Activated CD4-positive, CD25-positive, alpha-beta regulatory T cell treated with anti-CD3 and anti-CD28 coated beads, Interleukin-2, amount 50 U/mL, for 16 hours (primary cell): Measurements from ENCODE around the gene TAX1BP3.

ENCODE experiments used
- DNase-seq: peaks from one replicate; pipeline ENCODE4 v3.0.0-alpha.2; 2020; ENCODE audit warnings: low read depth, low spot score

The TAX1BP3 gene

DNA sequence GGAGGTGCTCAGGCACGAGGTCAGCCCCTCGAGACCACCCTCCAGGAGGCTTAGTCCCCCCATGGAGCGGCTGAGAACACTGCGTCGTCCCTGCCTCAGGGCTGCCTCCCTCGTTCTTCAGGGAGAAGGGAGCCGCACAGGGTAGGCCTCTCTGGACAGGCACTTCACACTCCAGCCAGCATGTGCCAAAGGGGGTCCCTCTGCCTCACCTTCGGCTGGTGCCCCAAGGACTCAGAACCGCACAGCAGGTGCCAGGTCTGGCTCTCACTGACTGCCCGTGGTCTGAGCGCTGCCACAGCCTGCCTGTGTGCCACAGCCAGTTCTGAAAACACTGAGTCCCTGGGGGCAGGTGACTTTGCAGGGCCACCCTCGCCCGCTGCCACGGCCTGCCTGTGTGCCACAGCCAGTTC is 20.5 kb upstream of the TAX1BP3 start:
- no peak for DNase-seq

GRCh38 chr17:3688027-3688553 is 19.7 kb upstream of the TAX1BP3 start:
- no peak for DNase-seq

DNA sequence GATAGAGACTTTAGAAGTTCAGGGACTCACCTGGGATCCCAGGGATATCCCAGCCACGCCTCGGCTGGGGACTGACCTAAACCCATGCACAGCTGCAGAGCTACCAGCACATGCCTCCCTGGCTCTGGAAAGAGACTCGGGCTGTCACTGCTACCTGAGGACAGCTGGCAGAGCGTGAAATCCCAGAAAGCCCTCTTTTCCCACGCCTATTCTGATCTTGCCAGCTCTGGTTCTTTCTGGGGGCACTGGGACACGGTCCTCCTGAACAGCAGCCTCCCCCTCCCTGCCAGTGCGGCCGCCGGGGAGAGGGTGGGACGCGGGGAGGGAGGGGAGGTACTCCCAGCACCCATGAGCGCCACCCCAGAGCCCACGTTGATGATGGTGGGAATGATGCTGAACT is 16.8 kb upstream of the TAX1BP3 start:
- DNase-seq: no peak

DNA sequence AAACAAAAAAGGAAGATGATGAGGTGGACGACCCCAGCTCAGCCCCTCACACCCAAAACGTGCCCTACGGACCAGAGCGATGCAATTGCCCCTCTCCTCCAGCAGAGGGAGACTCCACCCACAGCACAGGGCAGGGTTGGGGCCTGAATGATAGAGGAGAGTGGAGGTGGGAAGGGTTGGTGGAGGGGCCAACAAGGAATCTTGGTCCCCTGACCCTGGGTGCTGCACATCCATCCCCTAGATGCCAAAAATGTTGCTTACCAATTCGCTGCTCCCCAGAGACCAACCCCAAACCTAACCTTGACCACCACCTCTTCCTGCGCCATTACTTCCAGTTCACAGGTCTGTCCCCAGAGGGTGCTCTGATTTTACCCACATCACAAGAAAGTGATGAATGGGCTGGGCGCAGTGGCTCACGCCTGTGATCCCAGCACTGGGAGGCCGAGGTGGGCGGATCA is 14.7 kb upstream of the TAX1BP3 start:
- DNase-seq: no peak

DNA sequence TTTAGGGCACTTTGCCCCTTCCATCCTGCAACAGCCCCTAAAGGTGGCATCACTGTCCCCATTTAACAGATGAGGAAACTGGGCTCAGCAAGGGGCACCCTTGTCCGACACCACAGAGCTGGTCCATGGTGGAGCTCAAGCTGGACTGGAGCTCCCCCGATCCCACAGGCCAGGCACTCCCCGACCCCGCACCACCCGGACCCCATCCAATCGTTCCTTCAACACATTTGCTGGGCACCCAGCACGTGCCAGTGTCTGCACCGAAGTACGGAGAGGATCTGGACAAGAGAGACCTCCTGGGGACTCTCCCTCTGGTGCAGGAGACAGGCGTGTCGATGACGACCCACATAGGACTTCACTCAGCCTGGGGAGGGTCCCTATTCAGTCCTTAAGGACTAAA is 13.7 kb upstream of the TAX1BP3 start:
- no peak for DNase-seq

DNA sequence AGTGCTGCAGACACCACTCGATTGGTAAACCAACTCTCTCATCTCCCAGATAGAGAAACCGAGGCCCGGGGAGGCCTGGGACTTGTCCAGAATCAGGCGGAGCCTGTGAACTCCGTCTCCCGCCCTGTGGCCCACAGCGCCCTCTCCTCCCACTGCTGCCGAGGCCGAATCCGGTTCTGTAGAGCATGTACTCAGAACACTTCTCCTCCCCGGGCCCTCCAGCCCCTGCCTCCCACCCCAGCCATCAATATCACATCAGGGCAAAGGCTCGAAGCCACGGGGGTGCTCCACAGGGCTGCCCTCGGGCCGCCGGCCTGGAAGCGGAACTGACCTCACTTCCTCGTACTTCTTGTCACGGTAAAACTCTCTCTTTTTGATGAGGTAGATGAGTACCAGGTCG is 13.2 kb upstream of the TAX1BP3 start:
- no peak for DNase-seq

DNA sequence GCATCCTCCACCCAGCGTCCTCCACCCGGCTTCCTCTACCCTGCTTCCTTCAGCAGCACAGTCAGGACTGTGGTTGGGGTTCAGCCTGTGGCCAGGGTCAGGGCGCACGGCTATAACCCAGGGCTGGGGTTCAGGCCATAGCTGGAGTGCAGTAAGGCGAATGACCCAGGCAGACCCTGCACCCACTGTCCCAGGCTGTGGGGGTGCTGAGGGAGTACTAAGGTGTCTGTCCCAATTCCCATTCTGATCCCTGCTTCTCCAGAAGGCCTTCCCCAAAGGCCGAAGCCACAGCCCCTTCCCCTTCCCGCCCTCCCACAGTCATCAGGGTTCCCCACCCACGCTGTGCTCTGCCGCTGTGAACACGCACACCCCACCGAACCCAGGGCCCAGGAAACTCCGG is 12.7 kb upstream of the TAX1BP3 start:
- DNase-seq: no peak

GRCh38 chr17:3679531-3680126 is 11.3 kb upstream of the TAX1BP3 start:
- no peak for DNase-seq

- DNase-seq: no peak
These were observed 10.6 kb upstream of the TAX1BP3 start for GRCh38 chr17:3678821-3679530.

- DNase-seq: no peak
These were observed 9.9 kb upstream of the TAX1BP3 start for GRCh38 chr17:3678095-3678820.

GRCh38 chr17:3675886-3676285 is 7.5 kb upstream of the TAX1BP3 start:
- DNase-seq: no peak

DNA sequence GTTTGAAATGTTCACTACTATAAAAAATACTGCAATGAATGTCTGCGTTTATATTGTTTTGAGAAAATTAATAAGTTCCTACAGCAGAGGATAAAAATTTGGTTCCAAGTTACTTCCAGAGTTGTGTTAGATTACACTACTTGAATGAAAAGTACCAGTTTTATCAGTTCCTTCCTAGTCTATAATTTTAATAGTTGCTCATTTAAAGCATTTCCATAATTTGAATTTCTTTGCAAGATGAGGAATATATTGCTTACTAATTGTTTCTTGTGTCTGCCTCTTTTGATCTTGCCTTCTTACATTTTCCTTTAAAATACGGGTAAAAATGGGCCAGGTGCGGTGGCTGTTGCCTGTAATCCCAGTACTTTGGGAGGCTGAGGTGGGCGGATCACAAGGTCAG is 4.2 kb upstream of the TAX1BP3 start:
- DNase-seq: no peak

GRCh38 chr17:3669548-3669947 is 1.2 kb upstream of the TAX1BP3 start:
- DNase-seq: no peak

DNA sequence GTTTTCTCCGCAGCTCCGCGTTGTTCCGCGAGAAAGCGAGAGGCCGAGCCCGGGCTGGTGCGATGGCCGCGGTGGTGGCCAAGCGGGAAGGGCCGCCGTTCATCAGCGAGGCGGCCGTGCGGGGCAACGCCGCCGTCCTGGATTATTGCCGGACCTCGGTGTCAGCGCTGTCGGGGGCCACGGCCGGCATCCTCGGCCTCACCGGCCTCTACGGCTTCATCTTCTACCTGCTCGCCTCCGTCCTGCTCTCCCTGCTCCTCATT is 638 bp upstream of the TAX1BP3 start:
- DNase-seq: no peak

GRCh38 chr17:3667366-3668278 is 756 bp downstream of the TAX1BP3 start:
- DNase-seq: no peak

DNA sequence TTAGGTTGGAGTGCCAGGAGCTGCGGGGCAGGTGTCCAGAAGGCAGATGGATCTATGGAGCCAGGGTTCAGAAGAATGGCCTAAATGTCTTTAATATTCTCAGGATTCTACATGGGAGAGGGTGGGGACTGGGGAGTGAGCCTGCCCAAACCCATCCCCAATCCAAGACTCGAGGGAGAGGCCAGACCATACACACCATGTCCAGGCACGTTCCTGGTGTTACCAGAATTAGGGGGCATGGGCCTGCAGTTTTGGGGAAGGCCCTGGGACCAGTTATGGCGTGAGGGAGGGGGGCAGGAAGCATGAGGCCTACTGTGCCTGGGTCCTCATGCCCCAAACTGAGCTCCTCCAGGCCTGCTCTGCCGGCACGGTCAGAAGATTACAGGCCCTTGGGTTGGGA is 1.9 kb downstream of the TAX1BP3 start:
- no peak for DNase-seq

DNA sequence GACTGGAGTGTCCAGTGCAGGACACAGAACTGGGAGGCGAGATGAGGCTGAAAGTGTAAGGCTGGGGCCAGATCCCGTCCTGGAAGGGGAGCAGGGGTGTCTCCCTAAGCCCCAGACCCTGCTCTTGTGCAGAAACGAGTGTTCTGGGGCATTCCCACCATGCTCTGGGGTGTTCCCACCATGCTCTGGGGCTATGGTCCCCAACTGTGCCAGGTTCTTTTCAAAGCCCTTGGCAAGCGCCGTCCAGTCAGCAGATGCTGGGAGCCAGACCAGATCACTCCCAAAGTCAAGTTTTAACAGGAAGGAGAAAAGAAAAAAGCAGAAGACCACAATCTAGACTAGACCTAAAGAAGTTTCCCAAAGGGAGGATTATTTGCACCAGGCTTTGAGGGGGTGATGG is 2.5 kb downstream of the TAX1BP3 start:
- DNase-seq: no peak

DNA sequence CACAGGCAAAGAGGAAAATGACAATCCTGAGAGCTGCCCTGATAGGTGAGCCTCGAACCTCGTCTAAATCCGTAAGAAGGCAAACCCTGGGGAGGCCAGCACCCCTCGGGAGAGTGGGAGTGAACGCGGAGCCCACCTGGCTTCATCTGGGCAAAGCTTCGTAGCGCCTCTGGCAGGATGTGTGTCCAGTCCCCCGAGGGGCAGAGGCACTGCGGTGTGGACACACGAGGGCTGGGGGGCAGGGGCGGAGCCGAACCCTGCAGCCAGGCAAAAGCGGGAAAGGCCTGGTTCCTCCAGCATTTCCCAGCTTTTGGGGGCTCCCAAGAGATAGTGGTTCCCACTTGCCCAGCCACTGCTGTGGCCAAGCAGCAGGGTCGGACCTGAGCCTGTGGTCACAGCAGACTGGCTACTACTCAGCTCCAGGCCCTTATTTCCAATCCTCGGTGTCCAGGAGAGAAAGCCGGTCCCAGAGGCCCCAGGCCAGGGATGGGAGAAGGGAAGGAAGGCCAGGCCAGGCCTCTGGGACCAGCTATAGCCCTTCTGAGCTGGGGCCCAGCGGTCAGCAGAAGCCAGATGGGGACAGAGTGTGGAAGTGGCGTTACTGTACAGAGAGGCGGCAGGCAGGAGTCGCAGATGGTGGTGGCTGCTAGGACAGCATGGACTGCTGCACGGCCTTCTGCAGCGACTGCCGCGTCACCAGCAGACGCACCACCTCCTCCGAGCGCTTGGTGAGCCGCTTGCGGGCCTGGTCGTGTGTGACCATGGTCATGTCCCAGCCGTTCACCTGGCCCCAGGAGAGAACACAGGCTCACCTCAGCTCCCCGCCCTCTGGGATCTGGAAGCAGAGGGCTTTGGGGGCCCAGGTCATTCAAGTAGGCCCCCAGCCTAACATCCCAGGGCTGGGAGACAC is 5.0 kb downstream of the TAX1BP3 start:
- DNase-seq: no peak

GRCh38 chr17:3660311-3660891 is 8.0 kb downstream of the TAX1BP3 start:
- DNase-seq: no peak

GRCh38 chr17:3659541-3660111 is 8.8 kb downstream of the TAX1BP3 start:
- no peak for DNase-seq
